ENCODE results near the gene ARMH2. TPM values are rescaled to one million over a fixed set of nuclear protein-coding genes. Genes with fewer than 3 reads are reported as not detected.

ARMH2 gene
- not detected in 2 replicates for total RNA-seq

GRCh38 chr6:24798740-24799540, at the start of gene ARMH2:
Gene ARMH2 (minus strand): TSS chr6:24798917. CDS start chr6:24798857, 60 bp downstream.

GRCh38 chr6:24774696-24775519, 23.8 kb downstream of the ARMH2 start, which contains the start of gene GMNN:
Gene GMNN (plus strand): TSS chr6:24774937. CDS start chr6:24777247, 2,310 bp downstream.

Other genes with a start within 250 kb of the ARMH2 start
- not detected in 2 replicates for gene KIAA0319, start 152.7 kb downstream of the ARMH2 start, total RNA-seq
- gene TDP2, start 132.0 kb downstream of the ARMH2 start, total RNA-seq = 24.0 and 32.5 TPM in 2 replicates
- gene ACOT13, start 131.8 kb downstream of the ARMH2 start, total RNA-seq = 6.2 and 7.5 TPM in 2 replicates
- gene C6orf62, start 79.8 kb downstream of the ARMH2 start, total RNA-seq = 92.6 and 140 TPM in 2 replicates
- 32.8 and 43.3 TPM in 2 replicates for gene GMNN, start 24.0 kb downstream of the ARMH2 start, total RNA-seq
- 0.46 TPM in 1 of 2 replicates, not detected in the other for gene RIPOR2, start 137.0 kb upstream of the ARMH2 start, total RNA-seq

All from epithelial cell of umbilical artery (primary cell).